GM23338 (cell line): ENCODE measurements around the gene MITF.

Experiments
- CTCF ChIP-seq, 2 experiments: fragments of 200-600 bp in 1 of 2; sonication (generic) in 1 of 2; conservative IDR thresholded peaks; 2 replicates each; pipeline versions ENCODE4 v1.5.1 to v1.6.1; 2016 to 2017; ENCODE audit warnings: antibody characterized with exemption in 2 of 2, low read depth in 2 of 2, mild to moderate bottlenecking in 2 of 2, moderate library complexity in 1 of 2
- POLR2AphosphoS5 ChIP-seq: IDR thresholded peaks from 2 replicates; pipeline ENCODE4 v1.6.1; 2016; ENCODE audit warnings: antibody characterized with exemption, low read depth

- TF ChIP-seq POLR2AphosphoS5 (no peak), CTCF (conservative IDR thresholded peaks at IDR 0.05; ENCODE audit: low read depth in 2 of 2) (no peak)
Observed at GRCh38 chr3:69729147-69729919, 9.9 kb upstream of the MITF start.
